ENCODE results near the gene LARGE1.
A peak's percentile ranks its signal among the peaks of the same experiment; 100 is the strongest.
"Not testable (repeated sequence)": the region's sequence is repeated elsewhere in the genome, so short reads cannot be mapped to it uniquely, and the experiment has no call there.

The LARGE1 gene

GRCh38 chr22:33861216-33861875 lies 58.9 kb downstream of the LARGE1 start:
- H3K9me3 Mint-ChIP-seq = peaks cover 4% of the 10 kb centered on the region

DNA sequence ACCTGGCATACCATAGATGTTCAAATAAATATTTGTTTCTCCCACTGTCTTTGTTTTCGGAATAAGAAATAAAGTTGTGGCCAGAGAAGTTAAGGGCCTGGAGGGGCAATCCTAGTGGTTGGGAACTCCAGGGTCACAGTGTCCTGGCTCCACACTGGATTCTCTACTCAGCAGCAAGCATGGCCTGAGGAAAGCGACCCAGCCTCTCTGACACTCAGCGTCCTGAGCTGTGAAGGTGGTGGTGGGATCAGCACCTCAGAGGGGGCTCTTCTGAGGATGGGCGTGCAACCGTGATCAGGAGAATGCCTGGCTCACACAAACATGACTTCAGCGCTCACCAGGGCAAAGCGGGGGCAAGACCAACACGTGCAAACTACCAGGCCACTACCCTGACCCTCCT lies 59.9 kb downstream of the LARGE1 start:
- H3K36me3 Mint-ChIP-seq = no peaks in the 10 kb centered on the region
- no peaks in the 10 kb centered on the region for H3K27me3 Mint-ChIP-seq
- peaks cover 11% of the 10 kb centered on the region for H3K4me1 Mint-ChIP-seq
- H3K9me3 Mint-ChIP-seq = peaks cover 4% of the 10 kb centered on the region
- H3K4me3 Mint-ChIP-seq = no peak overlapping the region
- H3K27ac Mint-ChIP-seq = no peak overlapping the region
- ATAC-seq = no peak

More at GRCh38 chr22:33861216-33861875, 58.9 kb downstream of the LARGE1 start:
- no peaks in the 10 kb centered on the region for H3K36me3 Mint-ChIP-seq
- no peak overlapping the region for H3K27ac Mint-ChIP-seq
- ATAC-seq = no peak
- no peaks in the 10 kb centered on the region for H3K27me3 Mint-ChIP-seq
- H3K4me1 Mint-ChIP-seq = peaks cover 11% of the 10 kb centered on the region
- no peak overlapping the region for H3K4me3 Mint-ChIP-seq

DNA sequence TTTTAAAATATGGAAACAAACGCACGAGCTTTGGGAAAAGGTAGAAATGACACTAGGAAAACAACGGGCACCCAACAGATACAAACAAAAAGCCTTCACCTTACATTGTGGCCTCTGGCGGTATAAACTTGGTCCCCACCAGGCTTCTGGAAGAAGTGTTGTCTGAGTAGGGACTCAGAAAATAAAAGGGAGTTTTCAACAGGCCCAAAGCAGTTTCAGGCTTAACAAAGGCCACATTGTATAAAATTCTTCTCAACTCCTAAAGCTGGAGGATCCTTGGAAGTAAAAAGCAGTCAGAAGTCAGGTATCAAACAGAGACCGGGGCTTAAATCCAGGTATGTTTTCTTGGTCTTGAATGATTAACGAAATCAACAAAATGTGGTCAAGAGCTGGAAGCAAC lies 61.0 kb downstream of the LARGE1 start:
- Mint-ChIP-seq H3K4me3 (no peak overlapping the region), H3K9me3 (peaks cover 4% of the 10 kb centered on the region), H3K4me1 (peaks cover 6% of the 10 kb centered on the region), H3K27ac (no peak overlapping the region), H3K36me3 (no peaks in the 10 kb centered on the region), H3K27me3 (no peaks in the 10 kb centered on the region)
- ATAC-seq = no peak

- H3K36me3 Mint-ChIP-seq, H3K27me3 Mint-ChIP-seq, H3K9me3 Mint-ChIP-seq, H3K4me3 Mint-ChIP-seq, ATAC-seq, H3K27ac Mint-ChIP-seq: not testable (repeated sequence)
- peaks cover 12% of the 10 kb centered on the region for H3K4me1 Mint-ChIP-seq
These were observed 61.6 kb downstream of the LARGE1 start for GRCh38 chr22:33858653-33859052.

DNA sequence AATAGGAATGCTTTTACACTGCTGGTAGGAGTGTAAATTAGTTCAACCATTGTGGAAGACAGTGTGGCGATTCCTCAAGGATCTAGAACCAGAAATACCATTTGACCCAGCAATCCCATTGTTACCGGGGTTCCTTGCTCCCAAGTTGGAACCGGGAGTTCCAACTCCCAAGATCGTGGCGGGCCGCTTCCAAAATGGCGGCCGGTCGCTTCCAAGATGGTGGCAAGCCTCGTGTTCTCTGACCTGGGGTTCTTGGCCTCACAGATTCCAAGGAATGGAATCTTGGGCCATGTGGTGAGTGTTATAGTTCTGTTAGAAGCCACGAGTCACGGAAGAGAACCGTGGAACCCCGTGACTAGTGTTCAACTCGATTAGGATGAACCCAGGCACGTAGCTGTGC lies 62.5 kb downstream of the LARGE1 start:
- not testable (repeated sequence) for ATAC-seq, H3K27me3 Mint-ChIP-seq, H3K4me3 Mint-ChIP-seq, H3K36me3 Mint-ChIP-seq, H3K9me3 Mint-ChIP-seq, H3K27ac Mint-ChIP-seq
- H3K4me1 Mint-ChIP-seq = peaks cover 21% of the 10 kb centered on the region

- H3K27me3 Mint-ChIP-seq = no peaks in the 10 kb centered on the region
- H3K4me3 Mint-ChIP-seq = no peak overlapping the region
These were observed 65.6 kb downstream of the LARGE1 start for GRCh38 chr22:33854724-33855123.

DNA sequence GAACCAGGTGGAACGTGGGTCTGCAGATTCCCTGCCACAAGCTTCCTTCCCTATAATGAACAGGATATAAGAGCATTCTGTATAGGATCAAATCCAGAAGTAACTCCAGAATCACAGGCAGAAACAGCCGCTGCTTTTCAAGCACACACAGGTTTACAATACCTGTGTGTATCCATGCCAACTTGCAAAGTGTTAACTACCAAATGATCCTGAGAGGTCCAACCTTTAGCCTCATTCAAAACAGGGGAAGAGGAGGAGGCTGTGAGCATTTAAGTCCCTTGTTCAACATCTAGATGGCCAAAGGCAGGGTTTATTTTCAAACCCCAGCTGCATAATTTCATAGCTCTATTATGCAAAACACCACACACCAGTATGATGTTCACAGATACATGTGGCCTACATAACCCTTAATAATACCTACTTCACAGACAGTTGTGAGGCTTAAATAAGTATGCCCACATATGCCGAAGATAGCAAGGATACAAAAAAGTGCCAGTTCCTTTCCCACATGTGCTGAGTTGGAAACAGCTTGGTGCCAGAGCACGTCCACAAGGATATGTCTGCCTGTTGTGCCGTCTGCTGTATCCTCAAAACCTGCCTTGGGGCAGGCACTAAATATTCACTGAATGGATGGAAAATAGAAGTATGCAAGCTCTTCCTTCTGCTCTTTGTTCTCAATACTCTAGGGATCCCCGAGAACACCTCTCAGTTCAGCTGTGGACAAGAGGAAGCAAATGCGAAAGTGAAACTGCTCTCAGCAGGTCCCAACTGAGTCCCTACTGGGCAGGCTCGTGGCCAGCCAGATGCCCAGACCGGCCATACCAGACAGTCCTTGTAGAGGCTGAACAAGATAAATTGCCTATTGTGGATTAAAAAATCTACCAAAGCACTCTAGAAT lies 66.8 kb downstream of the LARGE1 start:
- Mint-ChIP-seq H3K27me3 (no peaks in the 10 kb centered on the region), H3K9me3 (peaks cover 6% of the 10 kb centered on the region), H3K4me3 (peak overlapping the region; percentile 80), H3K4me1 (peaks cover 34% of the 10 kb centered on the region), H3K36me3 (no peaks in the 10 kb centered on the region), H3K27ac (peak overlapping the region; percentile 78)
- ATAC-seq = peak; percentile 91

More at GRCh38 chr22:33854724-33855123, 65.6 kb downstream of the LARGE1 start:
- no peak for ATAC-seq
- Mint-ChIP-seq H3K36me3 (no peaks in the 10 kb centered on the region), H3K9me3 (peaks cover 4% of the 10 kb centered on the region), H3K27ac (no peak overlapping the region), H3K4me1 (peaks cover 34% of the 10 kb centered on the region)

- Mint-ChIP-seq H3K27me3 (no peaks in the 10 kb centered on the region), H3K9me3 (peaks cover 7% of the 10 kb centered on the region), H3K4me1 (peaks cover 34% of the 10 kb centered on the region), H3K4me3 (no peak overlapping the region), H3K27ac (peak overlapping the region; percentile 6), H3K36me3 (peaks cover 8% of the 10 kb centered on the region)
- ATAC-seq = no peak
These were observed 68.4 kb downstream of the LARGE1 start for GRCh38 chr22:33851821-33852384.

GRCh38 chr22:33851240-33851639 lies 69.0 kb downstream of the LARGE1 start:
- Mint-ChIP-seq H3K27ac (peak overlapping the region; percentile 6), H3K27me3 (no peaks in the 10 kb centered on the region), H3K36me3 (peaks cover 10% of the 10 kb centered on the region), H3K4me1 (peaks cover 34% of the 10 kb centered on the region), H3K9me3 (peaks cover 10% of the 10 kb centered on the region), H3K4me3 (no peak overlapping the region)
- no peak for ATAC-seq

GRCh38 chr22:33850724-33851123 lies 69.6 kb downstream of the LARGE1 start:
- Mint-ChIP-seq H3K4me3 (no peak overlapping the region), H3K9me3 (peaks cover 12% of the 10 kb centered on the region), H3K4me1 (peaks cover 34% of the 10 kb centered on the region), H3K27me3 (no peaks in the 10 kb centered on the region), H3K27ac (no peak overlapping the region), H3K36me3 (peaks cover 10% of the 10 kb centered on the region)
- no peak for ATAC-seq

DNA sequence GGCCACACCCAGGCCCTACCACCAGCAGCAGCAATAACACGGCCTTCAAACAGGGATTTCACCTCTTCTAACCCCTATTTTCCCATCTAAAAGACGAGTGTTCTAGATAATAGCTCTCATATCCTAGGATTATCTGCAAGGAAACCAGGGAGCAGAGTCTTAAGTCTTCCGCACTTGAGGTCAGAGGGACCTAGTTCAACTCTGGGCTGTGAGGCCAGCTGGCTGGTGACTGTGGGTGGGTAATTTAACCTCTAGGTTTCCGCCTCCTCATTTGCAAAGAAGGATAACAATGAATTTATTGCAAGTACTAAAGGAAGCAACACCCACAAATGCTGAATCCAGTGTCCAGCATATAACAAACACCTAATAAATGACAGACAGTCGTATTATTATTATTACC lies 70.1 kb downstream of the LARGE1 start:
- ATAC-seq = no peak
- Mint-ChIP-seq H3K9me3 (peaks cover 13% of the 10 kb centered on the region), H3K27me3 (no peaks in the 10 kb centered on the region), H3K4me3 (no peak overlapping the region), H3K36me3 (peaks cover 10% of the 10 kb centered on the region), H3K27ac (no peak overlapping the region), H3K4me1 (peaks cover 34% of the 10 kb centered on the region)

GRCh38 chr22:33848251-33848650 lies 72.0 kb downstream of the LARGE1 start:
- Mint-ChIP-seq H3K27me3 (no peaks in the 10 kb centered on the region), H3K9me3 (peaks cover 13% of the 10 kb centered on the region), H3K4me3 (no peak overlapping the region), H3K36me3 (peaks cover 15% of the 10 kb centered on the region), H3K27ac (no peak overlapping the region), H3K4me1 (peaks cover 18% of the 10 kb centered on the region)
- ATAC-seq = no peak

GRCh38 chr22:33844273-33844672 lies 76.0 kb downstream of the LARGE1 start:
- Mint-ChIP-seq H3K36me3 (peaks cover 15% of the 10 kb centered on the region), H3K4me3 (no peak overlapping the region), H3K27ac (no peak overlapping the region), H3K9me3 (peaks cover 13% of the 10 kb centered on the region), H3K4me1 (peaks cover 15% of the 10 kb centered on the region), H3K27me3 (no peaks in the 10 kb centered on the region)
- no peak for ATAC-seq

DNA sequence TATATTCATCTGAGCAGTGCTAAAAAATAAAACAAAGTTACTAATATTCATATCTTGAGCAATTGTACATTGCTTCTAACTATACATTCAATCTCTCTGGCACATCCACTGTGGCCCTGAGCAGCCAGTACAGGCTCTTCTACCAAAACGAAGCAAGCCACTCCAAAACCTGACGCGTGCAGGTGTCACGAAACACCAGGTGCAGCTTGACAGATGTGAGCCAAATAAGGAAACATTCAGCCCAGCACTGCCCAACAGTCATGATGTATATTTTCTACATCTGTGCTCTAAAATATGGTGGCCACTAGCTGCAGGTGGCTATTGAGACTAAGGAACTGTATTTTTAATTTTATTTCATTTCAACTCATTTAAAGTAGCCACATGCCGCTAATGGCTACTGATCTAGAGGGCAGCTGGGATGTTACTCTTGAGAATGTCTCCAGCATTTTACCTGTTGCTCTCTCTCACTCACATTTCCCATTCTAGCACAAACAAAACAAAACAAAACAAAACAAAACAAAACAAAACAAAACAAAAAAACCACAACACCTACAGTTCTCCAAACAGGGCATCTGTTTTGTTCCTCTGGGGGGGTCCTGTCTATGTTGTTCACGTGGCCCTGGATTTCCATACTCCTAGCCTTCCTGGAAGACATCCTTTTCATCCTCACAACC lies 77.7 kb downstream of the LARGE1 start:
- Mint-ChIP-seq H3K9me3 (peaks cover 8% of the 10 kb centered on the region), H3K4me3 (no peak overlapping the region), H3K27ac (peak overlapping the region; percentile 48), H3K36me3 (peaks cover 12% of the 10 kb centered on the region), H3K27me3 (no peaks in the 10 kb centered on the region), H3K4me1 (peaks cover 15% of the 10 kb centered on the region)
- peak; percentile 36 for ATAC-seq

GRCh38 chr22:33842006-33842354 lies 78.3 kb downstream of the LARGE1 start:
- Mint-ChIP-seq H3K36me3 (peaks cover 7% of the 10 kb centered on the region), H3K27ac (peak overlapping the region; percentile 48), H3K4me1 (peaks cover 15% of the 10 kb centered on the region), H3K4me3 (peak overlapping the region; percentile 55), H3K9me3 (peaks cover 7% of the 10 kb centered on the region), H3K27me3 (no peaks in the 10 kb centered on the region)
- ATAC-seq = peak; percentile 45
